PC-9 (cell line): Measurements from ENCODE around the gene ARFRP1. TPM values are rescaled to one million over a fixed set of nuclear protein-coding genes. Genes with fewer than 3 reads are reported as not detected.

Source experiments
- BruUV-seq: library from RNA; stranded (reverse); fragments of 400-500 nt; replicated peaks from 2 replicates; lab custom pipeline; 2021; lab: Mats Ljungman, UMichigan
- CTCF ChIA-PET: fragments of 300-600 bp; sonication (Branson Sonifier 250); formaldehyde crosslinking; loops from one replicate; lab custom pipeline; 2022; ENCODE audit warnings: antibody characterized with exemption; lab: Charles Lee
- POLR2A ChIA-PET: fragments of 300-600 bp; sonication (Branson Sonifier 250); formaldehyde crosslinking; loops from one replicate; lab custom pipeline; 2022; ENCODE audit warnings: antibody characterized with exemption; ENCODE audit not compliant: unreplicated experiment; lab: Charles Lee
- DNase-seq, 2 experiments: peaks; one replicate each; pipeline versions ENCODE4 v3.0.0 to v3.0.0-alpha.2; 2015 to 2022; ENCODE audit warnings: mixed read lengths in 1 of 2
- H2AFZ ChIP-seq: fragments of 200-600 bp; sonication (generic); 2 replicates; pipeline ENCODE4 v1.8.1; 2017; ENCODE audit warnings: antibody characterized with exemption
- H3F3A ChIP-seq: fragments of 200-600 bp; sonication (generic); 2 replicates; pipeline ENCODE4 v1.8.1; 2017; ENCODE audit warnings: antibody characterized with exemption, mild to moderate bottlenecking, low read depth; ENCODE audit not compliant: insufficient read depth
- H3K27ac ChIP-seq: fragments of 200-600 bp; sonication (generic); 2 replicates; pipeline ENCODE4 v1.6.1; 2016; ENCODE audit warnings: mixed run types
- H3K27me3 ChIP-seq: fragments of 200-600 bp; sonication (generic); 2 replicates; pipeline ENCODE4 v1.6.1; 2016; ENCODE audit warnings: low read depth, mixed run types; ENCODE audit not compliant: insufficient read depth
- H3K36me3 ChIP-seq: fragments of 200-600 bp; sonication (generic); 2 replicates; pipeline ENCODE4 v1.6.1; 2016; ENCODE audit warnings: low read depth, mixed run types
- H3K4me1 ChIP-seq: fragments of 200-600 bp; sonication (generic); replicated peaks from 2 replicates; pipeline ENCODE4 v1.6.1; 2016; ENCODE audit warnings: mixed run types; ENCODE audit not compliant: insufficient read depth
- H3K4me2 ChIP-seq: fragments of 200-600 bp; sonication (generic); 2 replicates; pipeline ENCODE4 v1.6.1; 2017; ENCODE audit warnings: mixed run types
- H3K4me3 ChIP-seq: fragments of 200-600 bp; sonication (generic); 2 replicates; pipeline ENCODE4 v1.6.1; 2016; ENCODE audit warnings: mixed run types
- H3K79me2 ChIP-seq: fragments of 200-600 bp; sonication (generic); 2 replicates; pipeline ENCODE4 v1.6.1; 2017; ENCODE audit warnings: low read depth, mixed run types
- H3K9me2 ChIP-seq: fragments of 200-600 bp; sonication (generic); 2 replicates; pipeline ENCODE4 v1.8.1; 2017; ENCODE audit warnings: mild to moderate bottlenecking; ENCODE audit not compliant: insufficient read depth
- H3K9me3 ChIP-seq: fragments of 200-600 bp; sonication (generic); 2 replicates; pipeline ENCODE4 v1.8.1; 2016; ENCODE audit warnings: low read depth; ENCODE audit not compliant: insufficient read depth
- H4K20me1 ChIP-seq: fragments of 200-600 bp; sonication (generic); 2 replicates; pipeline ENCODE4 v1.8.1; 2017; ENCODE audit not compliant: insufficient read depth
- EZH2 ChIP-seq: fragments of 200-600 bp; sonication (generic); IDR thresholded peaks from 2 replicates; pipeline ENCODE4 v1.8.0; 2017; ENCODE audit warnings: antibody characterized with exemption, low read depth
- intact Hi-C: fragments of 100-400 bp; cut with micrococcal nuclease; formaldehyde crosslinking; loops from one replicate; pipeline ENCODE4 v1.10.0; 2022; ENCODE audit not compliant: unreplicated experiment
- total RNA-seq: library from RNA; stranded (reverse); gene quantifications from 2 replicates; pipeline ENCODE4 v1.2.3, GENCODE V29; 2021
- TF ChIP-seq, protein P1 (sequence below): fragments of 200-600 bp; sonication (generic); conservative IDR thresholded peaks from 2 replicates; pipeline ENCODE4 v1.6.1; 2017; ENCODE audit warnings: mixed run types, antibody characterized with exemption, mild to moderate bottlenecking, moderate library complexity

ARFRP1 gene
- total RNA-seq, 1 experiment from 2014 or later: 59.1 TPM

DNA sequence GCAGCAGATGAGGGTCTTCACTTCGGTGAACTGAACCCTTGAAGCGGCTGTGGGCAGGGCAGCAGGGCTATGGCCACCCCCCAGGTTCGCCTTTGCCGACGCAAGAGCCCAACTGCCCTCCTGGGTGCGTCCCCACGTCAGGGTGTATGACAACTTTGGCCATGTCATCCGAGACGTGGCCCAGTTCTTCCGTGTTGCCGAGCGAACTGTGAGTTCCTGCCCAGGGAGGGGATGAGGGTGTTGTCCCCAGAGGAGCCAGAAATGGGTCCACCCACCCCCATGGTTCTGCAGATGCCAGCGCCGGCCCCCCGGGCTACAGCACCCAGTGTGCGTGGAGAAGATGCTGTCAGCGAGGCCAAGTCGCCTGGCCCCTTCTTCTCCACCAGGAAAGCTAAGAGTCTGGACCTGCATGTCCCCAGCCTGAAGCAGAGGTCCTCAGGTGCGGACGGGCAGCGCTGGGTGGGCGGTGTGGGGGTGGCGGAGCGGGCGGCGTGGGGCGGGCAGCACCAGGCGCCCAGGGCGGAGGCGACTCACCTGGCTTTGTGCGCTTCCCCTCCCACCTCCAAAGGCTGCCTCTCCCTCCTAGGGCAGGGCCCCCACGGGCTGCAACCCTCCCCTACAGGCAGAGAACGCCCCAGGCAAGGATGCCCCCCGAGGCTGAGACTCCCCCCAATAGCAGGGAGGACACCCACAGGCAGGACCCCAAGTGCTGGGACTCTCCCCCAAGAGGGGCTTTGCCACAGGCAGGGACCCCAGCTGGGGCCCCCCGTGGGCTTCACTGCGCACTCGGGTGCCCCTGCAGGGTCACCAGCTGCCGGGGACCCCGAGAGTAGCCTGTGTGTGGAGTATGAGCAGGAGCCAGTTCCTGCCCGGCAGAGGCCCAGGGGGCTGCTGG is 17.5 kb downstream of the ARFRP1 start:
- H3K9me3 ChIP-seq: no peaks in the 10 kb centered on the region

DNA sequence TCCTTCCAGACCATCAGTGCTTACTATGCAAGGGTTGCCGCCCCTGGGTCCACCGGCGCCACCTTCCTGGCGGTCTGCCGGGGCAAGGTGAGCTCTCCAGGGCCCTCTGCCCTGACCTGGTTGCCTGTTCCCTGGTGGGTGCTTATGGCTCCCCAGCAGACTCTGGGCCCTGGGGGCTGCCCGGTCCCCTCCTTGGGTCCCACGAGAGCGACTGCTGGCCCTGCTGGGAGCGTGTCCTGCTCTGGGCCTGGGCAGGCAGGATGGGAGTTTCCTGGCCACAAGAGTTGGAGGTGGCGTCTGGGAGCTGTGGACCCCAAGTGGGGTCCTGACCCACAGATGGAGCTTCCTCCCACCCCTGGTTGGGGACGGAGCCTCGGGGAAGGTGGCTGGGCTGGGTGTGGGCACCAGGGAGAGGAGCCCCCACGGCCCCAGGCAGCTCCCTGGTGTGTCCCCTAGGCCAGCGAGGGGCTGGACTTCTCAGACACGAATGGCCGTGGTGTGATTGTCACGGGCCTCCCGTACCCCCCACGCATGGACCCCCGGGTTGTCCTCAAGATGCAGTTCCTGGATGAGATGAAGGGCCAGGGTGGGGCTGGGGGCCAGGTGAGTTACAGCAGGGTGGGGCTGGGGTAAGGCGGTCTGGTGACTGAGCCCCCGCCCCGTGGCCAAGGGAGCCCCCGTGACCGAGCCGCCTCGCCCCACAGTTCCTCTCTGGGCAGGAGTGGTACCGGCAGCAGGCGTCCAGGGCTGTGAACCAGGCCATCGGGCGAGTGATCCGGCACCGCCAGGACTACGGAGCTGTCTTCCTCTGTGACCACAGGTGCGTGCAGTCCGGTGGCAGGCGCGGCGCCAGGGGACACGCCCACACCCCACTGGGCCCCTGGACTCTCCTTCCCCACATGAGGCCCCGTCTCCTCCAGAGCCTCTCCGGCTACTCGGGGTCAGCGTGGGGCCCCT is 18.5 kb downstream of the ARFRP1 start:
- TF ChIP-seq EZH2: no peak
- TF ChIP-seq, protein P1, sequence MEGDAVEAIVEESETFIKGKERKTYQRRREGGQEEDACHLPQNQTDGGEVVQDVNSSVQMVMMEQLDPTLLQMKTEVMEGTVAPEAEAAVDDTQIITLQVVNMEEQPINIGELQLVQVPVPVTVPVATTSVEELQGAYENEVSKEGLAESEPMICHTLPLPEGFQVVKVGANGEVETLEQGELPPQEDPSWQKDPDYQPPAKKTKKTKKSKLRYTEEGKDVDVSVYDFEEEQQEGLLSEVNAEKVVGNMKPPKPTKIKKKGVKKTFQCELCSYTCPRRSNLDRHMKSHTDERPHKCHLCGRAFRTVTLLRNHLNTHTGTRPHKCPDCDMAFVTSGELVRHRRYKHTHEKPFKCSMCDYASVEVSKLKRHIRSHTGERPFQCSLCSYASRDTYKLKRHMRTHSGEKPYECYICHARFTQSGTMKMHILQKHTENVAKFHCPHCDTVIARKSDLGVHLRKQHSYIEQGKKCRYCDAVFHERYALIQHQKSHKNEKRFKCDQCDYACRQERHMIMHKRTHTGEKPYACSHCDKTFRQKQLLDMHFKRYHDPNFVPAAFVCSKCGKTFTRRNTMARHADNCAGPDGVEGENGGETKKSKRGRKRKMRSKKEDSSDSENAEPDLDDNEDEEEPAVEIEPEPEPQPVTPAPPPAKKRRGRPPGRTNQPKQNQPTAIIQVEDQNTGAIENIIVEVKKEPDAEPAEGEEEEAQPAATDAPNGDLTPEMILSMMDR: no peak
- Histone ChIP-seq H3K4me3 (no peak overlapping the region), H3K4me2 (no peak overlapping the region), H3K36me3 (no peaks in the 10 kb centered on the region), H3K27me3 (no peaks in the 10 kb centered on the region), H3F3A (peaks cover 40% of the 10 kb centered on the region), H4K20me1 (no peaks in the 10 kb centered on the region), H3K9me2 (no peaks in the 10 kb centered on the region), H3K9me3 (no peaks in the 10 kb centered on the region), H3K27ac (no peak overlapping the region), H3K79me2 (no peaks in the 10 kb centered on the region), H2AFZ (no peak overlapping the region), H3K4me1 (peaks cover 47% of the 10 kb centered on the region)
- BruUV-seq: no TSS peak
- peak in 1 of 2 experiments; percentile 25 for DNase-seq
- ChIA-PET CTCF (no interaction called here), POLR2A (no interaction called here)
- intact Hi-C loops: loop anchor here (10.0 kb wide), 1 partner anchor 105 kb away; no protein-coding TSS in a partner anchor

More for the DNA sequence above, 17.5 kb downstream of the ARFRP1 start:
- TF ChIP-seq EZH2: no peak
- TF ChIP-seq, protein P1: no peak
- no peaks in the 10 kb centered on the region for H3K9me2 ChIP-seq
- no peaks in the 10 kb centered on the region for H3K27me3 ChIP-seq
- peaks cover 35% of the 10 kb centered on the region for H3F3A ChIP-seq
- DNase-seq: no peak
- H3K4me1 ChIP-seq: peaks cover 41% of the 10 kb centered on the region
- no peaks in the 10 kb centered on the region for H4K20me1 ChIP-seq
- intact Hi-C loops: no loop called here
- no peak overlapping the region for H3K4me3 ChIP-seq
- H2AFZ ChIP-seq: no peak overlapping the region
- no TSS peak for BruUV-seq
- ChIA-PET CTCF (no interaction called here), POLR2A (no interaction called here)
- no peak overlapping the region for H3K27ac ChIP-seq
- no peaks in the 10 kb centered on the region for H3K36me3 ChIP-seq
- no peaks in the 10 kb centered on the region for H3K79me2 ChIP-seq
- peak overlapping the region; percentile 37; the same call in 1 of the 2 replicates for H3K4me2 ChIP-seq
